ENCODE measurements around the gene ENC1. TPM values are rescaled to one million over a fixed set of nuclear protein-coding genes. Genes with fewer than 3 reads are reported as not detected.

The ENC1 gene
- total and polyA plus RNA-seq, 2 experiments from 2014 or later: 58.8 to 151 TPM

- Histone ChIP-seq H4K20me1 (ENCODE audit: insufficient read depth, poor library complexity, severe bottlenecking) (no peaks in the 10 kb centered on the region), H3K27me3 (no peaks in the 10 kb centered on the region), H3K4me3 (no peak overlapping the region), H2AFZ (no peak overlapping the region), H3K79me2 (no peaks in the 10 kb centered on the region), H3K4me1 (ENCODE audit: insufficient read depth) (peaks cover 14% of the 10 kb centered on the region), H3K9me2 (replicated peaks; ENCODE audit: insufficient read depth) (no peaks in the 10 kb centered on the region), H3K27ac (no peak overlapping the region), H3K36me3 (replicated peaks; ENCODE audit: insufficient read depth, low read depth) (no peaks in the 10 kb centered on the region), H3K4me2 (no peak overlapping the region), H3K9me3 (ENCODE audit: low read depth) (no peaks in the 10 kb centered on the region)
- no peak for DNase-seq (ENCODE audit: low spot score)
- 96% methylated on average over 7 of the region's 7 CpGs for WGBS (ENCODE audit: low lambda C conversion rate, missing lambda C conversion rate)
- TF ChIP-seq EZH2 (IDR thresholded peaks at IDR 0.05; ENCODE audit: borderline replicate concordance) (no peak), CTCF (IDR thresholded peaks at IDR 0.05; ENCODE audit: poor library complexity) (no peak), EZH2phosphoT487 (IDR thresholded peaks at IDR 0.05; ENCODE audit: low read depth, severe bottlenecking, unreplicated experiment) (no peak)
Measured at GRCh38 chr5:74578356-74579044, 62.0 kb downstream of the ENC1 start.

Other genes starting within 250 kb of the ENC1 start
- gene HEXB, start 44.5 kb upstream of the ENC1 start, total RNA-seq: 216 and 224 TPM in 2 replicates
- 191 and 226 TPM in 2 replicates for gene HEXB, start 44.5 kb upstream of the ENC1 start, polyA plus RNA-seq
- 44.8 and 46.2 TPM in 2 replicates for gene GFM2, start 126.4 kb upstream of the ENC1 start, total RNA-seq
- gene GFM2, start 126.4 kb upstream of the ENC1 start, polyA plus RNA-seq: 15.8 and 24.2 TPM in 2 replicates
- gene NSA2, start 126.5 kb upstream of the ENC1 start, total RNA-seq: 88.6 and 107 TPM in 2 replicates
- gene NSA2, start 126.5 kb upstream of the ENC1 start, polyA plus RNA-seq: 44.2 and 50.7 TPM in 2 replicates
- gene FAM169A, start 225.7 kb upstream of the ENC1 start, total RNA-seq: 13.7 and 16.2 TPM in 2 replicates
- gene FAM169A, start 225.7 kb upstream of the ENC1 start, polyA plus RNA-seq: 3.1 and 3.3 TPM in 2 replicates

Measured in hepatocyte (in vitro differentiated cells).